WTC11 (cell line): Measurements from ENCODE around the gene MIGA2.

Source experiments
- ZNF396 ChIP-seq: fragments of 250-450 bp; sonication (Bioruptor Pico); IDR thresholded peaks from 2 replicates; pipeline ENCODE4 v1.8.0; 2021; ENCODE audit warnings: mild to moderate bottlenecking, moderate library complexity, borderline replicate concordance
- TF ChIP-seq, protein P1 (sequence below): sonication (generic); formaldehyde crosslinking; conservative IDR thresholded peaks from 2 replicates; pipeline ENCODE4 v1.8.1; 2022; ENCODE audit warnings: mild to moderate bottlenecking, missing genetic modification reagents
- TF ChIP-seq, protein P2 (sequence below): fragments of 200-600 bp; IDR thresholded peaks from 2 replicates; pipeline ENCODE4 v1.8.0; 2022; ENCODE audit warnings: antibody characterized with exemption

DNA sequence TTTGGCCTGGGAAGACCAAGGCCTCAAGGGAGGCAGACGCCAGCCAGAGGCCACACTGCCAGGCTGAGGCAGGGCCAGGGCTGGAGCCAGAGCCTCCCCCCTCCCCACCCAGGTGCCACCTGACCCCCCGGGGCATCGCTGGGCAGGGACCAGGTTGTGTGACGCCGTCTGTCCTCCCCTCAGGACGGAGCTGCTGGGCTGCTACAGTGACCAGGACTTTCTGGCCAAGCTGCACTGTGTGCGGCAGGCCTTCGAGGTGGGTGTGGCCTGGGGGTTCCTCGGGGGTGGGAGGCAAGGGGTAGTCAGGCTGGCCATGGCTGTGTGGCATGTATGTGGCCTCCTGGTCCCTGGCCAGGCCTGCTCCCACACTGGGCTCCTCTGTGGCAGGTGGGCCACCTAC lies 26.6 kb downstream of the MIGA2 start:
- TF ChIP-seq, protein P1, sequence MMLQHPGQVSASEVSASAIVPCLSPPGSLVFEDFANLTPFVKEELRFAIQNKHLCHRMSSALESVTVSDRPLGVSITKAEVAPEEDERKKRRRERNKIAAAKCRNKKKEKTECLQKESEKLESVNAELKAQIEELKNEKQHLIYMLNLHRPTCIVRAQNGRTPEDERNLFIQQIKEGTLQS = no peak
- TF ChIP-seq ZNF396 = no peak
- TF ChIP-seq, protein P2, sequence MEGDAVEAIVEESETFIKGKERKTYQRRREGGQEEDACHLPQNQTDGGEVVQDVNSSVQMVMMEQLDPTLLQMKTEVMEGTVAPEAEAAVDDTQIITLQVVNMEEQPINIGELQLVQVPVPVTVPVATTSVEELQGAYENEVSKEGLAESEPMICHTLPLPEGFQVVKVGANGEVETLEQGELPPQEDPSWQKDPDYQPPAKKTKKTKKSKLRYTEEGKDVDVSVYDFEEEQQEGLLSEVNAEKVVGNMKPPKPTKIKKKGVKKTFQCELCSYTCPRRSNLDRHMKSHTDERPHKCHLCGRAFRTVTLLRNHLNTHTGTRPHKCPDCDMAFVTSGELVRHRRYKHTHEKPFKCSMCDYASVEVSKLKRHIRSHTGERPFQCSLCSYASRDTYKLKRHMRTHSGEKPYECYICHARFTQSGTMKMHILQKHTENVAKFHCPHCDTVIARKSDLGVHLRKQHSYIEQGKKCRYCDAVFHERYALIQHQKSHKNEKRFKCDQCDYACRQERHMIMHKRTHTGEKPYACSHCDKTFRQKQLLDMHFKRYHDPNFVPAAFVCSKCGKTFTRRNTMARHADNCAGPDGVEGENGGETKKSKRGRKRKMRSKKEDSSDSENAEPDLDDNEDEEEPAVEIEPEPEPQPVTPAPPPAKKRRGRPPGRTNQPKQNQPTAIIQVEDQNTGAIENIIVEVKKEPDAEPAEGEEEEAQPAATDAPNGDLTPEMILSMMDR = no peak
